Panc1 (cell line): ENCODE measurements around the gene PRKACA. TPM values are rescaled to one million over a fixed set of nuclear protein-coding genes. Genes with fewer than 3 reads are reported as not detected.

Experiments used
- ATAC-seq: fragments of 200-7000 bp; cut with Tn5 transposase; 2 replicates; pipeline ENCODE4 v1.9.1; 2020; ENCODE audit warnings: mild to moderate bottlenecking, moderate library complexity
- BruUV-seq: library from RNA; stranded (reverse); fragments of 400-500 nt; replicated peaks from 2 replicates; lab custom pipeline; 2021; lab: Mats Ljungman, UMichigan
- CTCF ChIA-PET: fragments of 300-600 bp; sonication (Branson Sonifier 250); formaldehyde crosslinking; loops from one replicate; lab custom pipeline; 2022; ENCODE audit warnings: antibody characterized with exemption; lab: Charles Lee
- POLR2A ChIA-PET: fragments of 300-600 bp; sonication (Branson Sonifier 250); formaldehyde crosslinking; loops from one replicate; lab custom pipeline; 2022; ENCODE audit warnings: antibody characterized with exemption; lab: Charles Lee
- DNase-seq: peaks from one replicate; pipeline ENCODE4 v3.0.0-alpha.2; 2010; ENCODE audit warnings: low read depth, low spot score
- H3K27ac ChIP-seq: 2 replicates; pipeline ENCODE4 v1.5.1; 2011; ENCODE audit warnings: mild to moderate bottlenecking, low read length, inconsistent platforms
- H3K27me3 ChIP-seq: fragments of 200-500 bp; sonication (Bioruptor generic); 2 replicates; pipeline ENCODE4 v1.6.0; 2014; ENCODE audit warnings: low read length, inconsistent platforms; ENCODE audit not compliant: control insufficient read depth, insufficient read depth
- H3K36me3 ChIP-seq: fragments of 200-500 bp; sonication (Bioruptor generic); 2 replicates; pipeline ENCODE4 v1.5.1; 2014; ENCODE audit warnings: inconsistent platforms, mild to moderate bottlenecking, low read length, moderate library complexity; ENCODE audit not compliant: control insufficient read depth, insufficient read depth
- H3K4me1 ChIP-seq: 2 replicates; pipeline ENCODE4 v1.5.1; 2011; ENCODE audit warnings: inconsistent platforms, mild to moderate bottlenecking, low read length, moderate library complexity; ENCODE audit not compliant: control insufficient read depth, insufficient read depth
- H3K4me3 ChIP-seq, 2 experiments: 2 replicates each; pipeline ENCODE4 v1.5.1; 2011 to 2012; ENCODE audit warnings: low read depth in 2 of 2, low read length in 2 of 2, mild to moderate bottlenecking in 2 of 2, inconsistent platforms in 1 of 2, moderate library complexity in 1 of 2
- H3K9me3 ChIP-seq: fragments of 200-500 bp; sonication (Bioruptor generic); 2 replicates; pipeline ENCODE4 v1.5.1; 2014; ENCODE audit warnings: low read depth, mild to moderate bottlenecking, inconsistent platforms, low read length, moderate library complexity; ENCODE audit not compliant: control insufficient read depth, insufficient read depth
- POLR2AphosphoS5 ChIP-seq: IDR thresholded peaks from 2 replicates; pipeline ENCODE4 v1.6.1; 2012; ENCODE audit warnings: mild to moderate bottlenecking, low read depth, low read length, moderate library complexity
- SIN3A ChIP-seq: IDR thresholded peaks from 2 replicates; pipeline ENCODE4 v1.6.1; 2012; ENCODE audit warnings: low read depth, mild to moderate bottlenecking, low read length, moderate library complexity, borderline replicate concordance; ENCODE audit not compliant: insufficient read depth
- TCF7L2 ChIP-seq: IDR thresholded peaks from 2 replicates; pipeline ENCODE4 v1.6.1; 2011; ENCODE audit warnings: mild to moderate bottlenecking, low read depth, low read length, inconsistent platforms
- in situ Hi-C: cut with HindIII; loops from 2 replicates; pipeline ENCODE4 v1.10.0; 2016; ENCODE audit warnings: low sequenced_read_pairs, low pct_unique_long_range_greater_than_20kb
- intact Hi-C: fragments of 100-400 bp; cut with micrococcal nuclease; formaldehyde crosslinking; loops from one replicate; pipeline ENCODE4 v1.10.0; 2022; ENCODE audit not compliant: unreplicated experiment
- total RNA-seq: library from RNA; stranded (reverse); gene quantifications from one replicate; pipeline ENCODE4 v1.2.1, GENCODE V29; 2021; ENCODE audit not compliant: unreplicated experiment
- TF ChIP-seq, protein P1 (sequence below), 2 experiments: IDR thresholded peaks; 2 replicates each; pipeline ENCODE4 v1.6.1; 2011 to 2012; ENCODE audit warnings: low read depth in 2 of 2, control low read depth in 1 of 2, low read length in 1 of 2, mild to moderate bottlenecking in 1 of 2, moderate library complexity in 1 of 2; ENCODE audit not compliant: insufficient read depth in 1 of 2
- TF ChIP-seq, protein P2 (sequence below): fragments of 450-650 bp; IDR thresholded peaks from 2 replicates; pipeline ENCODE4 v1.5.1; 2017; ENCODE audit warnings: mild to moderate bottlenecking

The PRKACA gene
- total RNA-seq, 1 experiment from 2014 or later = 70.8 TPM

DNA sequence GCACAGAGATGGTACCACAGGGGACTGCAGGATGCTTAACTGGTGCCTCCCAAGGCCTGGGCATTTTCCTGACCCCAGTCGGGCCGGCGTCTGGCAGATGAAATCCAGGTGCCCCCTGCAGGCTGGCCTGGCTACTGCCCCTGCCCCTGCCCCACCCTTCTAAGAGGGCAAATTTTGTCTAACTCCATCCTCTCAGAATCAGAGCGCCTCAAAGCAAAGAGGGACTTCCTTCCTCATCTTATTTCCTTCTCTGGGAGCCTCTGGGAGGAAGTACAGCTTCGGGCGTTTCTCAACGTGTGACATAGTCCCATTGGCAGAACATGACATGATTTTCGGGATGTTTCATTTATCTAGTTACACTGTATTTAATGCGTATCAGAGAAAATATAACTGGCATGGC lies 2.7 kb downstream of the PRKACA start:
- H3K27ac ChIP-seq = no peak overlapping the region
- DNase-seq (no peak), ATAC-seq (no peak)
- H3K36me3 ChIP-seq = no peaks in the 10 kb centered on the region
- no TSS peak for BruUV-seq
- no peaks in the 10 kb centered on the region for H3K27me3 ChIP-seq
- intact Hi-C loops = no loop called here
- H3K4me3 ChIP-seq = no peak overlapping the region
- peaks cover 42% of the 10 kb centered on the region for H3K4me1 ChIP-seq
- POLR2A ChIA-PET = interaction anchor here (0.6 to 0.9 kb wide), 2 partner anchors 12 to 216 kb away, joined by 3 to 4 read pairs; no protein-coding TSS in a partner anchor
- no peaks in the 10 kb centered on the region for H3K9me3 ChIP-seq
- CTCF ChIA-PET = interaction anchor here (0.7 to 1.5 kb wide), 3 partner anchors 16 to 39 kb away, joined by 3 to 5 read pairs (median 3); partner anchors contain the start of gene ASF1B
- no peak for TF ChIP-seq POLR2AphosphoS5
- TF ChIP-seq, protein P1, sequence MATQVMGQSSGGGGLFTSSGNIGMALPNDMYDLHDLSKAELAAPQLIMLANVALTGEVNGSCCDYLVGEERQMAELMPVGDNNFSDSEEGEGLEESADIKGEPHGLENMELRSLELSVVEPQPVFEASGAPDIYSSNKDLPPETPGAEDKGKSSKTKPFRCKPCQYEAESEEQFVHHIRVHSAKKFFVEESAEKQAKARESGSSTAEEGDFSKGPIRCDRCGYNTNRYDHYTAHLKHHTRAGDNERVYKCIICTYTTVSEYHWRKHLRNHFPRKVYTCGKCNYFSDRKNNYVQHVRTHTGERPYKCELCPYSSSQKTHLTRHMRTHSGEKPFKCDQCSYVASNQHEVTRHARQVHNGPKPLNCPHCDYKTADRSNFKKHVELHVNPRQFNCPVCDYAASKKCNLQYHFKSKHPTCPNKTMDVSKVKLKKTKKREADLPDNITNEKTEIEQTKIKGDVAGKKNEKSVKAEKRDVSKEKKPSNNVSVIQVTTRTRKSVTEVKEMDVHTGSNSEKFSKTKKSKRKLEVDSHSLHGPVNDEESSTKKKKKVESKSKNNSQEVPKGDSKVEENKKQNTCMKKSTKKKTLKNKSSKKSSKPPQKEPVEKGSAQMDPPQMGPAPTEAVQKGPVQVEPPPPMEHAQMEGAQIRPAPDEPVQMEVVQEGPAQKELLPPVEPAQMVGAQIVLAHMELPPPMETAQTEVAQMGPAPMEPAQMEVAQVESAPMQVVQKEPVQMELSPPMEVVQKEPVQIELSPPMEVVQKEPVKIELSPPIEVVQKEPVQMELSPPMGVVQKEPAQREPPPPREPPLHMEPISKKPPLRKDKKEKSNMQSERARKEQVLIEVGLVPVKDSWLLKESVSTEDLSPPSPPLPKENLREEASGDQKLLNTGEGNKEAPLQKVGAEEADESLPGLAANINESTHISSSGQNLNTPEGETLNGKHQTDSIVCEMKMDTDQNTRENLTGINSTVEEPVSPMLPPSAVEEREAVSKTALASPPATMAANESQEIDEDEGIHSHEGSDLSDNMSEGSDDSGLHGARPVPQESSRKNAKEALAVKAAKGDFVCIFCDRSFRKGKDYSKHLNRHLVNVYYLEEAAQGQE (IDR thresholded peaks at IDR 0.05; ENCODE audit: insufficient read depth in 1 of 2, low read depth in 2 of 2, low read length in 1 of 2) = no peak
- TF ChIP-seq, protein P2, sequence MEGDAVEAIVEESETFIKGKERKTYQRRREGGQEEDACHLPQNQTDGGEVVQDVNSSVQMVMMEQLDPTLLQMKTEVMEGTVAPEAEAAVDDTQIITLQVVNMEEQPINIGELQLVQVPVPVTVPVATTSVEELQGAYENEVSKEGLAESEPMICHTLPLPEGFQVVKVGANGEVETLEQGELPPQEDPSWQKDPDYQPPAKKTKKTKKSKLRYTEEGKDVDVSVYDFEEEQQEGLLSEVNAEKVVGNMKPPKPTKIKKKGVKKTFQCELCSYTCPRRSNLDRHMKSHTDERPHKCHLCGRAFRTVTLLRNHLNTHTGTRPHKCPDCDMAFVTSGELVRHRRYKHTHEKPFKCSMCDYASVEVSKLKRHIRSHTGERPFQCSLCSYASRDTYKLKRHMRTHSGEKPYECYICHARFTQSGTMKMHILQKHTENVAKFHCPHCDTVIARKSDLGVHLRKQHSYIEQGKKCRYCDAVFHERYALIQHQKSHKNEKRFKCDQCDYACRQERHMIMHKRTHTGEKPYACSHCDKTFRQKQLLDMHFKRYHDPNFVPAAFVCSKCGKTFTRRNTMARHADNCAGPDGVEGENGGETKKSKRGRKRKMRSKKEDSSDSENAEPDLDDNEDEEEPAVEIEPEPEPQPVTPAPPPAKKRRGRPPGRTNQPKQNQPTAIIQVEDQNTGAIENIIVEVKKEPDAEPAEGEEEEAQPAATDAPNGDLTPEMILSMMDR = peak; percentile 79
- no peak for TF ChIP-seq TCF7L2
- no peak for TF ChIP-seq SIN3A
- in situ Hi-C loops = no loop called here

DNA sequence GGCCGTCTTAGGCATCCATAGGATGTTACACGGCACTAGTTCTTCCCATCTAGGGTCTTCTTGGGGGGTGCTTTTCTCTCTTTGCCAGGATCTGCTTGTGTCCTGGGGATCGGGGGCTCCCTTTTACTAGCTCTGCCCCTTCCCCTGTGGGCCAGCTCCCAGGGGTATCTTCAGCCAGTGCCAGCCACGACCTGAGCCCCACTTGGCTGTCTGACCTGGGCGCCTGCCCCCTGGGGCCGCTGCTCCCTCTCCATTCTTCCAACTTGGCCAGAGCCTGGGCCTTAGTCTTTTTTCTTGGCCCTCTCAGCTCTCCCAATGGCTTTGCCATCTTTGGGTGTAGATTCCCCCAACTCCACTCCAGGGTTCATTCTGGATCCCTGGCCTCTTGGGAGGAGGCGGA lies 3.1 kb downstream of the PRKACA start:
- no peak overlapping the region for H3K27ac ChIP-seq
- ChIA-PET POLR2A (interaction anchor here (0.6 kb wide), 1 partner anchor 216 kb away, joined by 4 read pairs; no protein-coding TSS in a partner anchor), CTCF (interaction anchor here (0.6 to 1.5 kb wide), 3 partner anchors 22 to 260 kb away, joined by 3 to 5 read pairs (median 4); partner anchors contain the start of gene ASF1B)
- peaks cover 41% of the 10 kb centered on the region for H3K4me1 ChIP-seq
- in situ Hi-C loops = no loop called here
- H3K9me3 ChIP-seq = no peaks in the 10 kb centered on the region
- BruUV-seq = no TSS peak
- no peaks in the 10 kb centered on the region for H3K27me3 ChIP-seq
- no peak for DNase-seq
- intact Hi-C loops = no loop called here
- no peaks in the 10 kb centered on the region for H3K36me3 ChIP-seq
- no peak for ATAC-seq
- H3K4me3 ChIP-seq = no peak overlapping the region
- TF ChIP-seq, protein P1 (IDR thresholded peaks at IDR 0.05; ENCODE audit: insufficient read depth in 1 of 2, low read depth in 2 of 2, low read length in 1 of 2) = no peak
- TF ChIP-seq TCF7L2 (no peak), POLR2AphosphoS5 (no peak), SIN3A (no peak)
- TF ChIP-seq, protein P2 = no peak
